ENCODE data around the gene LY6G5B. TPM values are rescaled to one million over a fixed set of nuclear protein-coding genes. Genes with fewer than 3 reads are reported as not detected.
A peak's percentile ranks its signal among the peaks of the same experiment; 100 is the strongest.

The LY6G5B gene
- total RNA-seq, 1 donor from 2014 or later = 2.8 TPM

- TF ChIP-seq EZH2phosphoT487 (IDR thresholded peaks at IDR 0.05) (no peak), CTCF (IDR thresholded peaks at IDR 0.05) (no peak), EZH2 (IDR thresholded peaks at IDR 0.05) (no peak)
- Histone ChIP-seq H3K79me2 (ENCODE audit: low read depth) (no peaks in the 10 kb centered on the region), H3K36me3 (no peaks in the 10 kb centered on the region), H3K9me3 (ENCODE audit: low read depth) (no peaks in the 10 kb centered on the region), H3K27me3 (peaks cover 21% of the 10 kb centered on the region), H3K27ac (no peak overlapping the region), H4K20me1 (ENCODE audit: low read depth) (no peaks in the 10 kb centered on the region), H3K9ac (no peak overlapping the region), H3K4me3 (no peak overlapping the region), H2AFZ (replicated peaks) (no peak overlapping the region), H3K4me2 (no peak overlapping the region), H3F3A (ENCODE audit: low read depth) (peaks cover 22% of the 10 kb centered on the region), H3K4me1 (peaks cover 4% of the 10 kb centered on the region)
- Mint-ChIP-seq H3K4me3 (no peak overlapping the region), H3K27me3 (ENCODE audit: insufficient read depth, low read depth) (peaks cover 14% of the 10 kb centered on the region), H3K27ac (no peak overlapping the region), H3K36me3 (peaks cover 2% of the 10 kb centered on the region), H3K9me3 (no peaks in the 10 kb centered on the region), H3K4me1 (peaks cover 18% of the 10 kb centered on the region)
- no peak for DNase-seq (ENCODE audit: low spot score)
Measured at GRCh38 chr6:31677955-31678354, 8.2 kb downstream of the LY6G5B start.

GRCh38 chr6:31680226-31681134 is 10.7 kb downstream of the LY6G5B start, which contains the start of gene LY6G5C:
TSS of gene LY6G5C (minus strand) at chr6:31681067. CDS start at chr6:31680373, 694 bp downstream.
- peaks cover 15% of the 10 kb centered on the region for H3K27me3 Mint-ChIP-seq (ENCODE audit: insufficient read depth, low read depth)
- peaks cover 6% of the 10 kb centered on the region for H3K36me3 Mint-ChIP-seq
- Histone ChIP-seq H3K4me1 (peaks cover 7% of the 10 kb centered on the region), H4K20me1 (ENCODE audit: low read depth) (peaks cover 5% of the 10 kb centered on the region), H2AFZ (replicated peaks) (peak within 1 kb of the TSS; percentile 78), H3K4me3 (peak within 1 kb of the TSS; percentile 52), H3K27ac (no peak within 1 kb of the TSS), H3K27me3 (peaks cover 21% of the 10 kb centered on the region), H3K4me2 (peak within 1 kb of the TSS; percentile 88), H3K79me2 (ENCODE audit: low read depth) (no peaks in the 10 kb centered on the region), H3F3A (ENCODE audit: low read depth) (peaks cover 41% of the 10 kb centered on the region), H3K9ac (no peak within 1 kb of the TSS), H3K36me3 (no peaks in the 10 kb centered on the region), H3K9me3 (ENCODE audit: low read depth) (no peaks in the 10 kb centered on the region)
- TF ChIP-seq EZH2 (IDR thresholded peaks at IDR 0.05) (no peak), CTCF (IDR thresholded peaks at IDR 0.05) (peak; percentile 65)
- peak; percentile 85 for DNase-seq (ENCODE audit: low spot score)
- peak within 1 kb of the TSS; percentile 83 for H3K4me3 Mint-ChIP-seq
- H3K4me1 Mint-ChIP-seq = peaks cover 27% of the 10 kb centered on the region
- H3K9me3 Mint-ChIP-seq = no peaks in the 10 kb centered on the region
- H3K27ac Mint-ChIP-seq = peak within 1 kb of the TSS; percentile 88

- peak overlapping the region; percentile 52 for H3K4me3 ChIP-seq
- H3K9me3 ChIP-seq (ENCODE audit: low read depth) = no peaks in the 10 kb centered on the region
- Mint-ChIP-seq H3K4me3 (peak overlapping the region; percentile 83), H3K27me3 (ENCODE audit: insufficient read depth, low read depth) (peaks cover 15% of the 10 kb centered on the region), H3K36me3 (peaks cover 14% of the 10 kb centered on the region), H3K27ac (peak overlapping the region; percentile 88), H3K9me3 (no peaks in the 10 kb centered on the region), H3K4me1 (peaks cover 27% of the 10 kb centered on the region)
- peaks cover 21% of the 10 kb centered on the region for H3K27me3 ChIP-seq
- TF ChIP-seq EZH2phosphoT487 (IDR thresholded peaks at IDR 0.05) (peak; percentile 7), CTCF (IDR thresholded peaks at IDR 0.05) (peak; percentile 19), EZH2 (IDR thresholded peaks at IDR 0.05) (peak; percentile 54)
- no peaks in the 10 kb centered on the region for H3K79me2 ChIP-seq (ENCODE audit: low read depth)
- peak overlapping the region; percentile 78 for H2AFZ ChIP-seq (replicated peaks)
- peaks cover 7% of the 10 kb centered on the region for H3K4me1 ChIP-seq
- H4K20me1 ChIP-seq (ENCODE audit: low read depth) = peaks cover 5% of the 10 kb centered on the region
- peak; percentile 67 for DNase-seq (ENCODE audit: low spot score)
- H3K36me3 ChIP-seq = no peaks in the 10 kb centered on the region
- H3K27ac ChIP-seq = no peak overlapping the region
- peak overlapping the region; percentile 88 for H3K4me2 ChIP-seq
- H3K9ac ChIP-seq = no peak overlapping the region
- peaks cover 41% of the 10 kb centered on the region for H3F3A ChIP-seq (ENCODE audit: low read depth)
Measured at GRCh38 chr6:31681135-31681671, 11.4 kb downstream of the LY6G5B start.

All from neural progenitor cell (in vitro differentiated cells).